HuH-7.5 (cell line): Measurements from ENCODE around the gene EIF4E1B.

Source experiments
- DNase-seq: peaks from one replicate; pipeline ENCODE4 v3.0.0; 2011; ENCODE audit warnings: low spot score

The EIF4E1B gene

GRCh38 chr5:176626876-176627236, 3.6 kb upstream of the EIF4E1B start:
- DNase-seq, result no peak

- DNase-seq, result no peak
Observed at GRCh38 chr5:176627582-176627981, 2.9 kb upstream of the EIF4E1B start.

GRCh38 chr5:176628406-176629228, 1.9 kb upstream of the EIF4E1B start:
- no peak for DNase-seq

GRCh38 chr5:176629317-176629852, 1.1 kb upstream of the EIF4E1B start:
- DNase-seq, result no peak

GRCh38 chr5:176630681-176631222, 277 bp downstream of the EIF4E1B start:
- no peak for DNase-seq

GRCh38 chr5:176631383-176632200, 1.1 kb downstream of the EIF4E1B start:
- no peak for DNase-seq

- DNase-seq, result no peak
Observed at GRCh38 chr5:176632745-176633144, 2.3 kb downstream of the EIF4E1B start.

GRCh38 chr5:176633598-176633997, 3.1 kb downstream of the EIF4E1B start:
- no peak for DNase-seq

GRCh38 chr5:176636426-176636825, 6.0 kb downstream of the EIF4E1B start:
- DNase-seq, result no peak

- DNase-seq, result no peak
Observed at GRCh38 chr5:176637556-176637955, 7.1 kb downstream of the EIF4E1B start.

GRCh38 chr5:176638437-176638836, 8.0 kb downstream of the EIF4E1B start:
- no peak for DNase-seq

- DNase-seq, result no peak
Observed at GRCh38 chr5:176639208-176639607, 8.7 kb downstream of the EIF4E1B start.

GRCh38 chr5:176639981-176640380, 9.5 kb downstream of the EIF4E1B start:
- DNase-seq, result no peak

GRCh38 chr5:176640616-176641015, 10.1 kb downstream of the EIF4E1B start:
- no peak for DNase-seq

GRCh38 chr5:176642675-176643490, 12.4 kb downstream of the EIF4E1B start:
- DNase-seq, result no peak

GRCh38 chr5:176643491-176644219, 13.2 kb downstream of the EIF4E1B start:
- no peak for DNase-seq

- DNase-seq, result no peak
Observed at GRCh38 chr5:176644294-176644693, 13.8 kb downstream of the EIF4E1B start.

GRCh38 chr5:176644878-176645670, 14.6 kb downstream of the EIF4E1B start:
- DNase-seq, result no peak

- DNase-seq, result no peak
Observed at GRCh38 chr5:176646049-176646706, 15.7 kb downstream of the EIF4E1B start.

- no peak for DNase-seq
Observed at GRCh38 chr5:176646707-176647029, 16.2 kb downstream of the EIF4E1B start.
